Measurements from ENCODE around the gene C14orf180. TPM values are rescaled to one million over a fixed set of nuclear protein-coding genes. Genes with fewer than 3 reads are reported as not detected.

The C14orf180 gene
- total RNA-seq, 1 donor from 2014 or later = 1.7 TPM

DNA sequence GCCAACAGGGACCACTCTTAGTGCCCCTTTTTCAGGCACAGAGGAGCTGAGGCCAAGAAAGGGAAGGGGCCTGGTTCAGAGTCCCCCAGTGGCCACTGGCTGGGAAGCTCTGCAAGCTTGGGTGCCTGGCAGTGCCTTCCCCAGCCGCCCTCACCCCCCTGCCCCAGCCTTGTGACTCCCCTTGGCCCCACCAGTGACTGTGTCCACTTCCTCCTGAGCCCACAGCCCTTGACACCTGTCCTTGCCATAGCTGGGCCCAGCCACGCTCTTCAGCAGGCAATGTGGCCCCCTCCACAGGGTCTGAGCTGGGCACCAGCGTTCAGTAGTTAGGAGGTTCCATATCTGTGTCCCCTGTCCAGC lies 19.0 kb upstream of the C14orf180 start:
- no peak for TF ChIP-seq POLR2A (IDR thresholded peaks at IDR 0.05)
- TF ChIP-seq, protein P1, sequence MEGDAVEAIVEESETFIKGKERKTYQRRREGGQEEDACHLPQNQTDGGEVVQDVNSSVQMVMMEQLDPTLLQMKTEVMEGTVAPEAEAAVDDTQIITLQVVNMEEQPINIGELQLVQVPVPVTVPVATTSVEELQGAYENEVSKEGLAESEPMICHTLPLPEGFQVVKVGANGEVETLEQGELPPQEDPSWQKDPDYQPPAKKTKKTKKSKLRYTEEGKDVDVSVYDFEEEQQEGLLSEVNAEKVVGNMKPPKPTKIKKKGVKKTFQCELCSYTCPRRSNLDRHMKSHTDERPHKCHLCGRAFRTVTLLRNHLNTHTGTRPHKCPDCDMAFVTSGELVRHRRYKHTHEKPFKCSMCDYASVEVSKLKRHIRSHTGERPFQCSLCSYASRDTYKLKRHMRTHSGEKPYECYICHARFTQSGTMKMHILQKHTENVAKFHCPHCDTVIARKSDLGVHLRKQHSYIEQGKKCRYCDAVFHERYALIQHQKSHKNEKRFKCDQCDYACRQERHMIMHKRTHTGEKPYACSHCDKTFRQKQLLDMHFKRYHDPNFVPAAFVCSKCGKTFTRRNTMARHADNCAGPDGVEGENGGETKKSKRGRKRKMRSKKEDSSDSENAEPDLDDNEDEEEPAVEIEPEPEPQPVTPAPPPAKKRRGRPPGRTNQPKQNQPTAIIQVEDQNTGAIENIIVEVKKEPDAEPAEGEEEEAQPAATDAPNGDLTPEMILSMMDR (IDR thresholded peaks at IDR 0.05) = no peak
- no peak for TF ChIP-seq POLR2AphosphoS5 (IDR thresholded peaks at IDR 0.05; ENCODE audit: insufficient read depth in 1 of 2, low read depth in 1 of 2)
- Histone ChIP-seq H3K9me3 (no peaks in the 10 kb centered on the region), H3K36me3 (no peaks in the 10 kb centered on the region), H3K4me3 (no peak overlapping the region), H3K27ac (no peak overlapping the region), H3K27me3 (no peaks in the 10 kb centered on the region), H3K4me1 (peaks cover 12% of the 10 kb centered on the region)
- intact Hi-C loops (cut with DNase I) = loop anchor here (10.0 kb wide), 2 partner anchors 426 to 476 kb away; partner anchors contain the start of genes ASPG and KIF26A
- no peak for DNase-seq (ENCODE audit: extremely low spot score in 2 of 2)

- Histone ChIP-seq H3K27ac (no peak overlapping the region), H3K9me3 (no peaks in the 10 kb centered on the region), H3K4me3 (no peak overlapping the region), H3K27me3 (no peaks in the 10 kb centered on the region), H3K4me1 (peaks cover 12% of the 10 kb centered on the region), H3K36me3 (no peaks in the 10 kb centered on the region)
- DNase-seq (ENCODE audit: extremely low spot score in 2 of 2) = no peak
- intact Hi-C loops (cut with DNase I) = loop anchor here (10.0 kb wide), 2 partner anchors 426 to 476 kb away; partner anchors contain the start of genes ASPG and KIF26A
- no peak for TF ChIP-seq POLR2A (IDR thresholded peaks at IDR 0.05)
- TF ChIP-seq, protein P1 (IDR thresholded peaks at IDR 0.05) = no peak
- no peak for TF ChIP-seq POLR2AphosphoS5 (IDR thresholded peaks at IDR 0.05; ENCODE audit: insufficient read depth in 1 of 2, low read depth in 1 of 2)
Measured at GRCh38 chr14:104561124-104561557, 18.4 kb upstream of the C14orf180 start.

GRCh38 chr14:104561632-104562495 lies 17.7 kb upstream of the C14orf180 start:
- H3K4me1 ChIP-seq = peaks cover 12% of the 10 kb centered on the region
- TF ChIP-seq, protein P1 (IDR thresholded peaks at IDR 0.05) = no peak
- no peak for TF ChIP-seq POLR2AphosphoS5 (IDR thresholded peaks at IDR 0.05; ENCODE audit: insufficient read depth in 1 of 2, low read depth in 1 of 2)
- no peak for TF ChIP-seq POLR2A (IDR thresholded peaks at IDR 0.05)
- H3K27me3 ChIP-seq = no peaks in the 10 kb centered on the region
- no peaks in the 10 kb centered on the region for H3K9me3 ChIP-seq
- no peak for DNase-seq (ENCODE audit: extremely low spot score in 2 of 2)
- no peak overlapping the region for H3K4me3 ChIP-seq
- H3K27ac ChIP-seq = no peak overlapping the region
- no peaks in the 10 kb centered on the region for H3K36me3 ChIP-seq
- intact Hi-C loops (cut with DNase I) = loop anchor here (10.0 kb wide), 2 partner anchors 427 to 477 kb away; partner anchors contain the start of genes ASPG and KIF26A

DNA sequence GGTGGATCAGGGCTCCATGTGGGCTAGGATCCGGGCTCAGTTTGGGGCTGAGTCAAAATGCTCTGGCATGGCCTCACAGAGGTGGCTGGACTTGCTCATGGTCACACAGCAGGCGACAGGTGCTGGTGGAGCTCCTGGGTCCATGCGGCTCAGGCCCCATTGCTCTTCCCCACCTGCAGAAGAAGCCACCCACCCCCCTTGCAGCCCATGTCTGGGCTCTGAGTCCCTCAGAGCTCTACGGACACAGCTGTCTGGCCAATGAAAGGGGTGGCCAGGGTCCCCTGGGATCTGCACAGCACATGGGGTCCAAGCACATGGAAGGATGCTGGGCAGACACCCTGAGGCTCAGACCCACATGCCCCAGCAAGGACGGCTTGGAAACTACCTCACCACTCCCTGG lies 17.0 kb upstream of the C14orf180 start:
- Histone ChIP-seq H3K27me3 (no peaks in the 10 kb centered on the region), H3K36me3 (no peaks in the 10 kb centered on the region), H3K4me3 (no peak overlapping the region), H3K9me3 (no peaks in the 10 kb centered on the region), H3K4me1 (peaks cover 12% of the 10 kb centered on the region), H3K27ac (no peak overlapping the region)
- intact Hi-C loops (cut with DNase I) = loop anchor here (10.0 kb wide), 2 partner anchors 428 to 478 kb away; partner anchors contain the start of genes ASPG and KIF26A
- no peak for TF ChIP-seq POLR2AphosphoS5 (IDR thresholded peaks at IDR 0.05; ENCODE audit: insufficient read depth in 1 of 2, low read depth in 1 of 2)
- no peak for TF ChIP-seq POLR2A (IDR thresholded peaks at IDR 0.05)
- TF ChIP-seq, protein P1 (IDR thresholded peaks at IDR 0.05) = no peak
- no peak for DNase-seq (ENCODE audit: extremely low spot score in 2 of 2)
